CD8-positive, alpha-beta memory T cell (primary cell): ENCODE results near the gene TBC1D12. TPM values are rescaled to one million over a fixed set of nuclear protein-coding genes. Genes with fewer than 3 reads are reported as not detected.

Source experiments
- CTCF ChIA-PET: fragments of 350-600 bp; sonication (Branson Sonifier 250); formaldehyde crosslinking; loops from one replicate; lab custom pipeline; 2021; ENCODE audit warnings: antibody characterized with exemption; lab: Charles Lee
- POLR2A ChIA-PET: fragments of 350-600 bp; sonication (Branson Sonifier 250); formaldehyde crosslinking; loops from one replicate; lab custom pipeline; 2021; ENCODE audit warnings: antibody characterized with exemption; lab: Charles Lee
- DNase-seq, 5 donors: peaks; one replicate each; pipeline versions ENCODE4 v3.0.0 to v3.0.0-alpha.2; 2020 to 2022; ENCODE audit warnings: mixed read lengths in 1 of 5
- H3K27ac ChIP-seq: one replicate; pipeline ENCODE4 v1.7.0; 2013; ENCODE audit warnings: low read depth, mild to moderate bottlenecking, low read length, moderate library complexity
- H3K27me3 ChIP-seq: 2 replicates; pipeline ENCODE4 v1.7.0; 2013; ENCODE audit warnings: low read length, mild to moderate bottlenecking; ENCODE audit not compliant: insufficient read depth, poor library complexity, severe bottlenecking
- H3K36me3 ChIP-seq: 2 replicates; pipeline ENCODE4 v1.7.0; 2013; ENCODE audit warnings: mild to moderate bottlenecking, low read length, moderate library complexity; ENCODE audit not compliant: insufficient read depth
- H3K4me1 ChIP-seq: 2 replicates; pipeline ENCODE4 v1.7.0; 2013; ENCODE audit warnings: mild to moderate bottlenecking, low read length, moderate library complexity; ENCODE audit not compliant: insufficient read depth
- H3K4me3 ChIP-seq: 2 replicates; pipeline ENCODE4 v1.7.0; 2013; ENCODE audit warnings: mild to moderate bottlenecking, low read length
- H3K9me3 ChIP-seq: 2 replicates; pipeline ENCODE4 v1.7.0; 2013; ENCODE audit warnings: mild to moderate bottlenecking, low read length
- H3K27ac Mint-ChIP-seq, 8 donors: one replicate each; pipeline ENCODE4 v1.8.0; 2020 to 2021; ENCODE audit warnings: mixed read lengths in 8 of 8, mild to moderate bottlenecking in 6 of 8, inconsistent platforms in 3 of 8, moderate library complexity in 3 of 8
- H3K27me3 Mint-ChIP-seq, 2 donors: one replicate each; pipeline ENCODE4 v1.8.0; 2020 to 2021; ENCODE audit warnings: mixed read lengths in 2 of 2, mild to moderate bottlenecking in 1 of 2, moderate library complexity in 1 of 2
- H3K36me3 Mint-ChIP-seq, 3 donors: one replicate each; pipeline ENCODE4 v1.8.0; 2020 to 2021; ENCODE audit warnings: mixed read lengths in 3 of 3, inconsistent platforms in 1 of 3, mild to moderate bottlenecking in 1 of 3
- H3K4me1 Mint-ChIP-seq, 3 donors: one replicate each; pipeline ENCODE4 v1.8.0; 2020 to 2021; ENCODE audit warnings: mixed read lengths in 3 of 3, inconsistent platforms in 1 of 3, mild to moderate bottlenecking in 1 of 3
- H3K4me3 Mint-ChIP-seq, 7 donors: one replicate each; pipeline ENCODE4 v1.8.0; 2020 to 2021; ENCODE audit warnings: mixed read lengths in 7 of 7, mild to moderate bottlenecking in 6 of 7, moderate library complexity in 4 of 7, inconsistent platforms in 2 of 7
- H3K9me3 Mint-ChIP-seq, 5 donors: one replicate each; pipeline ENCODE4 v1.8.0; 2020 to 2022; ENCODE audit warnings: mixed read lengths in 5 of 5, mild to moderate bottlenecking in 3 of 5, moderate library complexity in 2 of 5, inconsistent platforms in 1 of 5
- polyA plus RNA-seq: library from polyadenylated mRNA; unstranded; fragments of 300-500 nt; fragmentation: Illumina TruSeq; gene quantifications from one replicate; pipeline ENCODE4 v1.2.3, GENCODE V29; 2021
- total RNA-seq, 2 experiments: library from RNA; stranded (reverse); gene quantifications; one replicate each; pipeline ENCODE4 v1.2.3, GENCODE V29; 2021

Gene TBC1D12
- total and polyA plus RNA-seq, 3 experiments from 2014 or later = 0.46 to 0.78 TPM; not detected in 1

DNA sequence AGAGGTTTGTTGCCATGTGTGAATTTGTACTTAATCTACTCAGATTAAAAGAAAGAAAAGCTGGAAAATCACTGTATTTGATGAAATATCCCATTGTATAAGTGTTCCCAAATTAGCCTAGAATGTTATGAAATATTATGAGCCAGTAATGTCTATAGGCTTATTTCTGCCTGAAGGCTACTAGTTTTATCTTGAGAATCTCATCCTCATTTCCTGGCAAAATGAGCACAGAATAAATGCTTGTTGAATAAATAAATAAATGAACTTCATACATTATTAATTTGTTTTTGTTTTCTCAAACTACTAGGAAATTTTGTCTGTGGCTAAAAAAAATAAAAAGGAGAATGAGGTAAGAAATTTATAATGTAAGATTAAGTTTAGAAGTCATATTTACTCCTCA is 168.7 kb downstream of the TBC1D12 start:
- Mint-ChIP-seq H3K4me1 (no peaks in the 10 kb centered on the region), H3K27me3 (no peaks in the 10 kb centered on the region), H3K27ac (no peak overlapping the region), H3K9me3 (no peaks in the 10 kb centered on the region), H3K36me3 (peaks cover 3 to 26% (median 23%) of the 10 kb centered on the region in 3 donors), H3K4me3 (no peak overlapping the region)
- H3K36me3 ChIP-seq = no peaks in the 10 kb centered on the region
- no peak for DNase-seq
- no peak overlapping the region for H3K27ac ChIP-seq
- CTCF ChIA-PET = no interaction called here
- H3K9me3 ChIP-seq = no peaks in the 10 kb centered on the region
- H3K4me3 ChIP-seq = no peak overlapping the region
- POLR2A ChIA-PET = no interaction called here
- no peaks in the 10 kb centered on the region for H3K27me3 ChIP-seq
- no peaks in the 10 kb centered on the region for H3K4me1 ChIP-seq

DNA sequence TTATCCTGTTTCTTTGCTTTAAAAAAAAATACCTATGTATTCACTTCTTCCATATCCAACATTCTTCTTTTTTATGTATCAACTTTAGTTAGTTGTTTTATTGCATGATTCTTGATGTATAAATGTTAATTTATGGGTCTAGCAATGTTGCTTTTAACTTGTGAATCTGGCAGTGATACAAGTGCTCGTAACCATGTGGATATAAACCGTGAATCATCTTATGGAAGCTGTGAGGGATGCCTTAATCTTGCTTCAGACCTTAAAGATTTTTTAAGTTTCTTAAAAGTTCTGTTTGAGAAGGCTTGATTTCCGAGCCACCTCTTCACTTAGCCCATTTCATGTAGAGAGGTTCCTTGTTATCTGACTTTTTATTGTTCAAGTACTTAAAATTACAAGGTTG is 169.2 kb downstream of the TBC1D12 start:
- no peaks in the 10 kb centered on the region for H3K9me3 ChIP-seq
- H3K4me3 ChIP-seq = no peak overlapping the region
- ChIA-PET POLR2A (no interaction called here), CTCF (no interaction called here)
- Mint-ChIP-seq H3K27me3 (no peaks in the 10 kb centered on the region), H3K4me3 (no peak overlapping the region), H3K36me3 (peaks cover 3 to 24% (median 20%) of the 10 kb centered on the region in 3 donors), H3K4me1 (no peaks in the 10 kb centered on the region), H3K27ac (no peak overlapping the region), H3K9me3 (no peaks in the 10 kb centered on the region)
- no peak for DNase-seq
- H3K36me3 ChIP-seq = no peaks in the 10 kb centered on the region
- H3K4me1 ChIP-seq = no peaks in the 10 kb centered on the region
- no peak overlapping the region for H3K27ac ChIP-seq
- no peaks in the 10 kb centered on the region for H3K27me3 ChIP-seq

DNA sequence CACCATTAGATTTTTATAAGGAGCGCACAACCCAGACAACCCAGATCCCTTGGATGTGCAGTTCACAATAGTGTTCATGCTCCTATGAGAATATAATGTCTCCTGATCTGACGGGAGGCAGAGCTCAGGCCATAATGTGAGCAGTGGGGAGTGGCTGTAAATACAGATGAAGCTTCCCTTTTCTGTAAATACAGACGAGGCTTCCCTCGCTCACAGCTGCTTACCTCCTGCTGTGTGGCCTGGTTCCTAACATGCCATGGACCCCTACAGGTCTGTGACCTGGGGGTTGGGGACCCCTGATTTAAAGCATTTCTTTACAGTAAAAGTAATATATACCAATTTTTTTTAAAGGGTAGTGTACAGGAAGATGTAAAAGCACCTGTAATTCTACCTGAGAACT is 176.4 kb downstream of the TBC1D12 start:
- POLR2A ChIA-PET = no interaction called here
- CTCF ChIA-PET = no interaction called here
- no peak overlapping the region for H3K4me3 Mint-ChIP-seq
- no peaks in the 10 kb centered on the region for H3K9me3 ChIP-seq
- H3K4me3 ChIP-seq = no peak overlapping the region
- peaks cover 0 to 11% (median 10%) of the 10 kb centered on the region in 3 donors for H3K36me3 Mint-ChIP-seq
- no peaks in the 10 kb centered on the region for H3K27me3 Mint-ChIP-seq
- no peak for DNase-seq
- H3K4me1 ChIP-seq = no peaks in the 10 kb centered on the region
- H3K27me3 ChIP-seq = no peaks in the 10 kb centered on the region
- no peak overlapping the region for H3K27ac Mint-ChIP-seq
- H3K4me1 Mint-ChIP-seq = no peaks in the 10 kb centered on the region
- H3K36me3 ChIP-seq = no peaks in the 10 kb centered on the region
- H3K9me3 Mint-ChIP-seq = no peaks in the 10 kb centered on the region
- H3K27ac ChIP-seq = no peak overlapping the region

DNA sequence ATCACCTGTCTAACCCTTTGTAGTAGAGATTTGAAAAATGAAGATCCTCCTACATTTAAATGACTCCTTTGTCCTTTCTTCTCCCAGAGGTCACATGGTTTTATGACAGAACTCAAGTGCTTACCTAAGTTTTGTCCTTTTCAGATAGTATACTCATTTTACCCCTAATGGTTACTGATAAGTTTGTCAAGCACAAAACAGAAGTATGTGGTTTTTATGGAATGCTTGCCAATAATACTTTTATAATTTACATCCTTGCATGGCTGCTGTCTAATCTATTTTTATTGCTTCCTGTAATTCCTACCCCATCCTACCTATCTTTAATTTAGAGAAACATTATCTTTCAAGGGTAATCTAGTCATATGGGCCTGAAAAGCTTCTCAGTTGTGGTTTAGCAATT is 180.8 kb downstream of the TBC1D12 start:
- ChIA-PET CTCF (no interaction called here), POLR2A (no interaction called here)
- H3K27me3 Mint-ChIP-seq = no peaks in the 10 kb centered on the region
- Histone ChIP-seq H3K27me3 (no peaks in the 10 kb centered on the region), H3K9me3 (no peaks in the 10 kb centered on the region), H3K27ac (no peak overlapping the region), H3K4me1 (no peaks in the 10 kb centered on the region), H3K4me3 (no peak overlapping the region), H3K36me3 (no peaks in the 10 kb centered on the region)
- H3K9me3 Mint-ChIP-seq = no peaks in the 10 kb centered on the region
- H3K4me3 Mint-ChIP-seq = no peak overlapping the region
- DNase-seq = no peak
- H3K27ac Mint-ChIP-seq = no peak overlapping the region
- H3K4me1 Mint-ChIP-seq = no peaks in the 10 kb centered on the region
- peaks cover 0 to 7% (median 6%) of the 10 kb centered on the region in 3 donors for H3K36me3 Mint-ChIP-seq

Other genes starting within 250 kb of the TBC1D12 start
- 10 to 100 TPM; 57.2 TPM for gene NOC3L, start 39.6 kb upstream of the TBC1D12 start, total RNA-seq
- 14.0 TPM for gene NOC3L, start 39.6 kb upstream of the TBC1D12 start, polyA plus RNA-seq
- 100 to 1,000 TPM; 146 to 147 TPM for gene HELLS, start 143.2 kb downstream of the TBC1D12 start, total RNA-seq
- 7.4 TPM for gene HELLS, start 143.2 kb downstream of the TBC1D12 start, polyA plus RNA-seq